OCI-LY1 (cell line): ENCODE measurements around the gene TRPV5.

Experiments used
- H2AFZ ChIP-seq: fragments of 200-600 bp; sonication (generic), shearing (Covaris generic); 2 replicates; pipeline ENCODE4 v1.6.0; 2014; ENCODE audit warnings: antibody characterized with exemption, mild to moderate bottlenecking, low read length
- H3F3A ChIP-seq: fragments of 200-600 bp; sonication (generic), shearing (Covaris generic); 2 replicates; pipeline ENCODE4 v1.6.0; 2014; ENCODE audit warnings: mild to moderate bottlenecking, antibody characterized with exemption, low read length, moderate library complexity; ENCODE audit not compliant: insufficient read depth
- H3K27ac ChIP-seq: fragments of 200-600 bp; sonication (generic); 2 replicates; pipeline ENCODE4 v1.5.1; 2014; ENCODE audit warnings: low read length, mixed run types, mild to moderate bottlenecking, low read depth; ENCODE audit not compliant: poor library complexity, severe bottlenecking
- H3K27me3 ChIP-seq: fragments of 200-600 bp; sonication (generic); 2 replicates; pipeline ENCODE4 v1.6.0; 2014; ENCODE audit warnings: antibody characterized with exemption, mild to moderate bottlenecking, low read length, moderate library complexity; ENCODE audit not compliant: insufficient read depth
- H3K36me3 ChIP-seq: fragments of 200-600 bp; sonication (generic); 2 replicates; pipeline ENCODE4 v1.6.1; 2014; ENCODE audit warnings: mild to moderate bottlenecking, antibody characterized with exemption, low read length, moderate library complexity, mixed read lengths; ENCODE audit not compliant: insufficient read depth
- H3K4me1 ChIP-seq: fragments of 200-600 bp; sonication (generic); 2 replicates; pipeline ENCODE4 v1.5.1; 2014; ENCODE audit warnings: mild to moderate bottlenecking, low read length, moderate library complexity; ENCODE audit not compliant: insufficient read depth, severe bottlenecking
- H3K4me2 ChIP-seq: fragments of 200-600 bp; sonication (generic), shearing (Covaris generic); 2 replicates; pipeline ENCODE4 v1.6.1; 2014; ENCODE audit warnings: low read length
- H3K4me3 ChIP-seq: fragments of 200-600 bp; sonication (generic); 2 replicates; pipeline ENCODE4 v1.5.1; 2014; ENCODE audit warnings: low read length, low read depth, mild to moderate bottlenecking, mixed read lengths; ENCODE audit not compliant: poor library complexity, severe bottlenecking
- H3K79me2 ChIP-seq: fragments of 200-600 bp; shearing (Covaris generic); 2 replicates; pipeline ENCODE4 v1.6.1; 2016; ENCODE audit warnings: mixed run types, low read length, mixed read lengths; ENCODE audit not compliant: insufficient read depth
- H3K9ac ChIP-seq: fragments of 200-600 bp; sonication (generic), shearing (Covaris generic); 2 replicates; pipeline ENCODE4 v1.6.1; 2014; ENCODE audit warnings: mild to moderate bottlenecking, low read length, mixed read lengths
- H3K9me2 ChIP-seq: fragments of 200-600 bp; sonication (generic), shearing (Covaris generic); 2 replicates; pipeline ENCODE4 v1.6.1; 2014; ENCODE audit warnings: low read depth, mild to moderate bottlenecking, low read length, mixed read lengths
- H3K9me3 ChIP-seq: fragments of 200-600 bp; shearing (Covaris generic); 2 replicates; pipeline ENCODE4 v1.6.1; 2014; ENCODE audit warnings: low read length, mixed read lengths
- H4K20me1 ChIP-seq: fragments of 200-600 bp; sonication (generic), shearing (Covaris generic); 2 replicates; pipeline ENCODE4 v1.6.0; 2016; ENCODE audit warnings: mild to moderate bottlenecking, low read length; ENCODE audit not compliant: insufficient read depth
- EZH2 ChIP-seq: fragments of 200-600 bp; sonication (generic), shearing (Covaris generic); IDR thresholded peaks from 2 replicates; pipeline ENCODE4 v1.8.0; 2017; ENCODE audit warnings: borderline replicate concordance, mixed run types, mild to moderate bottlenecking, antibody characterized with exemption, low read length, moderate library complexity, mixed read lengths
- TF ChIP-seq, protein P1 (sequence below): fragments of 200-600 bp; sonication (generic), shearing (Covaris generic); IDR thresholded peaks from 2 replicates; pipeline ENCODE4 v1.5.1; 2017; ENCODE audit warnings: mild to moderate bottlenecking, antibody characterized with exemption, low read length, moderate library complexity, mixed read lengths

TRPV5 gene

DNA sequence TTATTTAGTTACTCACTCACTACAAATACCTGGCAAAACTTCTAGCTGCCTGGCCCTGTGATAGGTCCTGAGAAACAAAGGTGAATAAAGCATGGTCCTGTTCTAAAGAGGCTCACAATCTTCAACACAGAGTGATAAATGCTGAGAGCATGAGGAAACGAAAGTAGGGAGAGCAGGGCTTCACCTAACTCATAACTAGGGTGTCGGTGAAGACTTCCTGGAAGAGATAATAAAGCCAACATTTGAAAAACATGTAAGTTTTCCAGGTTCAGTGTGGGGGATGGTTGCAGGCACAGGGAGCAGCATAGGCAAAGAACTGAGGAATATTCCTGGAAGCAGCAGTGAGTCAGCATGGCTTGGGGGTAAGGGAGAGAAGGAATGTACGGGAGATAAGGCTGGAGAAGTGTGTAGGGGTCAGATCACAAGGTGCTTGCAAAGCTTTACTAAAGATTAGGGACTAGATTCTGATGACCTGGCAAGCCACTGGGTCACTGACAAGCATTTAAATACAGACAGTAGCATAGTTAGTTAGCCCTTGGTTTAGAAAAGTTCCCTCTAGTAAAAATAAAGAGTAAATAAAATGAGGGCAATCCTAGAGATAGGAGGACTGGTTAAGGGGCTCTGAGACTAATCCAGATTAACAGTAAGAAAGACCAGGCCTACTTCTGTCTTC is 23.5 kb upstream of the TRPV5 start:
- no peaks in the 10 kb centered on the region for H3F3A ChIP-seq
- no peaks in the 10 kb centered on the region for H3K79me2 ChIP-seq
- H3K27me3 ChIP-seq: no peaks in the 10 kb centered on the region
- TF ChIP-seq, protein P1, sequence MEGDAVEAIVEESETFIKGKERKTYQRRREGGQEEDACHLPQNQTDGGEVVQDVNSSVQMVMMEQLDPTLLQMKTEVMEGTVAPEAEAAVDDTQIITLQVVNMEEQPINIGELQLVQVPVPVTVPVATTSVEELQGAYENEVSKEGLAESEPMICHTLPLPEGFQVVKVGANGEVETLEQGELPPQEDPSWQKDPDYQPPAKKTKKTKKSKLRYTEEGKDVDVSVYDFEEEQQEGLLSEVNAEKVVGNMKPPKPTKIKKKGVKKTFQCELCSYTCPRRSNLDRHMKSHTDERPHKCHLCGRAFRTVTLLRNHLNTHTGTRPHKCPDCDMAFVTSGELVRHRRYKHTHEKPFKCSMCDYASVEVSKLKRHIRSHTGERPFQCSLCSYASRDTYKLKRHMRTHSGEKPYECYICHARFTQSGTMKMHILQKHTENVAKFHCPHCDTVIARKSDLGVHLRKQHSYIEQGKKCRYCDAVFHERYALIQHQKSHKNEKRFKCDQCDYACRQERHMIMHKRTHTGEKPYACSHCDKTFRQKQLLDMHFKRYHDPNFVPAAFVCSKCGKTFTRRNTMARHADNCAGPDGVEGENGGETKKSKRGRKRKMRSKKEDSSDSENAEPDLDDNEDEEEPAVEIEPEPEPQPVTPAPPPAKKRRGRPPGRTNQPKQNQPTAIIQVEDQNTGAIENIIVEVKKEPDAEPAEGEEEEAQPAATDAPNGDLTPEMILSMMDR: no peak
- TF ChIP-seq EZH2: no peak
- no peak overlapping the region for H3K4me3 ChIP-seq
- H3K4me1 ChIP-seq: no peaks in the 10 kb centered on the region
- no peaks in the 10 kb centered on the region for H3K36me3 ChIP-seq
- H4K20me1 ChIP-seq: no peaks in the 10 kb centered on the region
- no peak overlapping the region for H3K27ac ChIP-seq
- H3K9ac ChIP-seq: no peak overlapping the region
- no peaks in the 10 kb centered on the region; the same call in 1 of the 2 replicates for H3K9me3 ChIP-seq
- H2AFZ ChIP-seq: no peak overlapping the region
- no peak overlapping the region for H3K4me2 ChIP-seq
- no peaks in the 10 kb centered on the region for H3K9me2 ChIP-seq

DNA sequence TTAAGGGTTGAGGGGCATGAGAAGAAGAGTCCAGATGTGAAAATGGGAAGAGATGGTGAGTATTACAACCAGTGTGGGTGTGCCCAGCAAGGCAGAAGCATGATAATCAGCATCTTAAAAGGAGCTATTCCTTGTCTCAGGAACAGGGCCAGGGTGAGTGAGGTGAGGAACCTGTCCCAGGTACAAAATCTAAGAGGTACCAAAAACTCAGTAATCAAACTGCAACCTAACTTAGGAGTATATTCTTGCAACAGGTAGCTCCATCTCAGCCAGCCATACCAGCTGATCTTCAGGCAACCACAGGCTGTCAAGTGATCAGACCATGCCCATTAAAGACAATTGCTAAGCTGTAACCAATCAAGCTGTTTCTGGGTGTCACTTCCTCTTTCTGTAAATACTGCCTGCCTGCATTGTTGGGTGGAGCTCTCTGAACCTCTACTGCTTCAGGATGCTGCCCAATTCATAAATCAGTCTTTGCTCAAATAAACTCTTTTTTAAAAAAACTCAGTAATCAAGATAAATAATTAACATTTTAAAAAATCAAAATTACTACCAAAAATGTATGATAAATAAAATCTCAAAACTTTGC is 21.2 kb upstream of the TRPV5 start:
- Histone ChIP-seq H3K27ac (no peak overlapping the region), H3K9ac (no peak overlapping the region), H3K4me2 (no peak overlapping the region), H3F3A (no peaks in the 10 kb centered on the region), H3K79me2 (no peaks in the 10 kb centered on the region), H3K36me3 (no peaks in the 10 kb centered on the region), H3K4me1 (no peaks in the 10 kb centered on the region), H3K9me2 (no peaks in the 10 kb centered on the region), H2AFZ (no peak overlapping the region), H3K27me3 (no peaks in the 10 kb centered on the region; the same call in 1 of the 2 replicates), H3K4me3 (no peak overlapping the region), H3K9me3 (no peaks in the 10 kb centered on the region; the same call in 1 of the 2 replicates), H4K20me1 (no peaks in the 10 kb centered on the region)
- TF ChIP-seq EZH2: no peak
- TF ChIP-seq, protein P1: no peak

DNA sequence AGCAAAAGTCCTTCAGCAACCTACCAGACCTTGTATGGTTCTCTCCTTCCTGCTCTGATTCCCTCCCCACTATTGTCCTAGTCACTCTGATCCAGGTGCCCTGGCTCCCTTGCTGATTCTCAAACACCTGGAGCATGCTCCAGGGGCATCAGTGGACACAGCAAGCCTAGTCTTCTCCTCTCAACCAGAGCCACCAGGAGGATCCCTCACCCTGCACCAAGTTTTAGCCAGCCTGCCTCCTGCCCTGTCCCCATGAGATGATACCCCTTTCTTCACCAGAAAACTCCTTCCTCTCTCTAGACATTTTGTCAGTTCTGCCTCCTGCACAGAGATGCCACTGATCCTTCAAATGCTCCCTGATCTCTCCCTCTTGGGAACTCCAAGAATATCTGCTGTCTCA is 16.7 kb upstream of the TRPV5 start:
- Histone ChIP-seq H3K79me2 (no peaks in the 10 kb centered on the region), H3F3A (no peaks in the 10 kb centered on the region), H2AFZ (no peak overlapping the region), H3K9me3 (no peaks in the 10 kb centered on the region; the same call in 1 of the 2 replicates), H3K27me3 (peaks cover 8% of the 10 kb centered on the region; the same call in 1 of the 2 replicates), H3K9ac (no peak overlapping the region), H4K20me1 (no peaks in the 10 kb centered on the region), H3K9me2 (no peaks in the 10 kb centered on the region), H3K27ac (no peak overlapping the region), H3K36me3 (no peaks in the 10 kb centered on the region), H3K4me2 (no peak overlapping the region), H3K4me3 (no peak overlapping the region), H3K4me1 (no peaks in the 10 kb centered on the region)
- no peak for TF ChIP-seq EZH2
- TF ChIP-seq, protein P1: no peak
